GM21526 (cell line): Measurements from ENCODE around the gene SEMA5A.

Source experiments
- ATAC-seq: cut with Tn5 transposase; IDR thresholded peaks from one replicate; pipeline ENCODE4 v1.9.1; 2021; ENCODE audit warnings: moderate library complexity; ENCODE audit not compliant: unreplicated experiment, low FRiP score

Gene SEMA5A

GRCh38 chr5:9294793-9295465 lies 250.9 kb downstream of the SEMA5A start:
- no peak for ATAC-seq

DNA sequence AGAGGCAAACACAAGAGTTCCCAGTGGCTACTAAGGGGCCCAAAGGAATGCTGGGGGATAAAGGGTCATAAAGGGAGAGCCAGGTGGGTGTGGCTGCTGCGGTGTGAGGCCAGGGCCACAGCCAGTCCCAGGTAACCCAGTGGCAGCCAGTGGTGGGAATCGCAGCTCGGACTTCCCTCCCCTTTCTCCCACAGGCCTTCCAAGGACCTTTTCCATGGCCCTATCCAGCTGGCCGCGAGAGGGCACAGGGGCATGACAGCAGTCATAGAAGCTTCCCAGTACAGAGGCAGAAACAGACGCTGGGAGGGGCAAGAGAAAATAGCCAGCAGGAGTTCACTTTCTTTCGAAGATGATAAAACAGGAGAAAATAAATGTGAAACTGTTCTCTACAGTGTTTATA lies 257.6 kb downstream of the SEMA5A start:
- ATAC-seq = no peak

DNA sequence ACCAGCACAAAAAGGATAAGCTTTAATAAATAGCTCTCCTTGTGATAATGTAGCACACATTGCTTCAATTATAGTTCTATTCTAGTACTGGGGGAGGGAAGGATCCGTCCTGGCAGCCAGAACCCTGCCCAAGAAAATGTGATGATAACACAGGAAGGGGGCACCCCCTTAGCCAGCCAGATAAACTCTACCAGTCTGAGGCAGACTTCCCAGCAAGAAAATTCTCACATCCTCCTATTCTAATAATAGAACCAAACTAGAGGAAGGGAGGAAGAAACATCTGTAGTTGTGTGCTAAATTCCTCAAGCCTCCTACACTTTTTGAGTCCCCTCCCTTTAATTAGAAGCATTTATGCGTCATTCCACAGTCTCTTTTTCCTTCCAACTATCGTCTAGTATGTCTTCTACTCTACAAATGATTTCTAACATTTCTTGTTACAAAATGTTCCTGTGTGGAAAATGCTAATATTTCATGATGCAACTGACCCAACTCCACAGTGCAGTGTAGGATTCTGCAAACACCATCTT lies 261.0 kb downstream of the SEMA5A start:
- ATAC-seq = no peak

GRCh38 chr5:9284272-9284671 lies 261.6 kb downstream of the SEMA5A start:
- no peak for ATAC-seq

- no peak for ATAC-seq
These were observed 262.4 kb downstream of the SEMA5A start for GRCh38 chr5:9283473-9283872.

DNA sequence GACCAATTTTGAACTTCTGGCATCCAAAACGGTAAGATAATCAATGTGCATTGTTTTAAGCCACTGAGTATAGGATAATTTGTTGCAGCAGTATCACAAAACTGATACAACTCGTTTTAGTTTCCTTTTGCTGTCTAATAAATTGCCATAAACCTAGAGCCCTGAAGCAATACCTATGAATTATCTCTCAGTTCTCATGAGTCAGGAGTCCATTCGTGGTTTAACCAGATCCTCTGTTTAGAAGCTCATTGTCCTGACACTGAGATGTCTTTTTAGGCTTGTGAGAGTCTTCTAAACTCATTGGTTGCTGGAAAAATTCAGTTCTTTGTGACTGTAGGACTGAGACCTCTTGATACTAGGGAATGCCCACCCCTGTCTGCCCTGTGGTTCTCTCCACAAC lies 262.9 kb downstream of the SEMA5A start:
- ATAC-seq = no peak

GRCh38 chr5:9282211-9282610 lies 263.7 kb downstream of the SEMA5A start:
- ATAC-seq = no peak

DNA sequence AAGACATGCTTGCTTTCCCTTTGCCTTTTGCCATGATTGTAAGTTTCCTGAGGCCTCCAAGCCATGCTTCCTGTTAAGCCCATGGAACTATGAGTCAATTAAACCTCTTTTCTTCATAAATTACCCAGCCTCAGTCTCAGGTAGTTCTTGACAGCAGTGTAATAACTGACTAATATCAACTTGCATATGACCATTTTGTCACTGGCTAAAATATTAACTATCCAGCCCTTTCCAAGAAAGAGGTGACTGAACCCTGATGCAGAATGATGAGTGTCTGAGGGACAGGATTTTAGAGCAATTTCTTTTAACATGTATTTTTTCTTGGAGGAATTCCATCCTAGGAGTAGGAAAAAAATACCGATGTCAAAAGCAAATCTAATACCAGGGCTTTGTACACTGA lies 266.1 kb downstream of the SEMA5A start:
- ATAC-seq = no peak

GRCh38 chr5:9278921-9279603 lies 266.8 kb downstream of the SEMA5A start:
- no peak for ATAC-seq

DNA sequence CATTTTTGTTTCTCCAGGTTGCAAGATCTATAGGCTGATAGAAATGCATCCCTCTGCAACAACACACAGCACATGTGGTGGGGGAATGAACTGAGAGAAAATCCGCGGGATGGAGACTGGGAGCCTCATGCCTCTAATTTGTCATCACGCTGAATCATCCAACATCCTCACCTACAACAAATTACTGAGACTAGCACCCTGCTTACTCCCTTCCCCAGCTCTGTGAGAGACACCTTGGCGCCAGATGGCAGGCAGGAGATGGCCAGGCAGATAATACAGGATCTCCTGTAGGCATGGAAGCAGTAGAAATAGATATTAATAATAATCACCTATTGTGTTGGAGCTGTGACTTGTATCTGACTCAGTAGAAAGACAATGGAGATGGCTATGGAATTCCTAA lies 276.9 kb downstream of the SEMA5A start:
- no peak for ATAC-seq

DNA sequence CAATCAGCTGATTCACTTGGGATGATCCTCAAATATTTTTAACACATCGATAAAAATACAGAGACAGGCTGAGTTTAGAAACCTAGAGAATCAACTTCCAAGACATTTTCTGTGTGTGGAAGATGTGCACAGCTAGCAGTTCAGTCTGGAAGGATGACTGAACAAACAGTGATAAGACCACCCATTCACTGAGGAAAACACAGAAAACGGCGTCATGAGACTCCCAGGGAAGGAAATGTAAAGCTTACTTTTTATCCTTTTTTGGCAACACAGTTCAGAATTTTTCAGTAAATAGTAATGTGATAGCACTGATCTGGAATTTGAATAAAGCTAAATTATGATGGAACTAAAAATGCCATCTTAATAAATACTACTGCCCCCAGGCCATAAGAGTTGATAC lies 277.6 kb downstream of the SEMA5A start:
- no peak for ATAC-seq

GRCh38 chr5:9265441-9266287 lies 280.2 kb downstream of the SEMA5A start:
- no peak for ATAC-seq

GRCh38 chr5:9264301-9264700 lies 281.6 kb downstream of the SEMA5A start:
- no peak for ATAC-seq

- ATAC-seq = no peak
These were observed 282.2 kb downstream of the SEMA5A start for GRCh38 chr5:9263656-9264055.

DNA sequence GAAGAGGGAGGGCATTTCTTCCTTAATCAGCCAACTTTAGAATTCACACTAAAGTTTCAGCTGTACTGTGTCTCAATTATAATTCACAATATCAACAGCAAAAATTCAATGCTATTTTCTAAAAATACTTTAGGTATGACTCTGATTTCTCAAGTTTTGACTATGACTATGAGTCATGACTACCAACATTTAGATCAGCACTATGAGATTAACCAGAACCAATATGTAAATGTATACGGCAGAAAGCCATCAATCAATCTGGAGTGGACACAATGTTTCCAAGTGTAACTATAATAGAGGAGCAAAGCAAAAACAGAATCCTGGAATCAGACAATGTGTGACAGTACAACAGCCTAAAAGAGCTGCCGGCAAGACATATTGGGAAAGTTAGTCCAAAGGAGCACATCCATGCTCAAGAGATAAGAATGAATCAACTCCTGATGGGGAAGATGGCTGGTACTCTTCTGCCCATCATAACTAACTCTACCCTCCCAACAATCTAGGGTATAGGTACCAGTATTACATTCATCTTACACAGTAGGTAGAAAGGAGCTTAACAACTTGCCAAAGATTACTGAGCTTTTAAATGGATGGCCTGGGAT lies 294.4 kb downstream of the SEMA5A start:
- ATAC-seq = no peak

DNA sequence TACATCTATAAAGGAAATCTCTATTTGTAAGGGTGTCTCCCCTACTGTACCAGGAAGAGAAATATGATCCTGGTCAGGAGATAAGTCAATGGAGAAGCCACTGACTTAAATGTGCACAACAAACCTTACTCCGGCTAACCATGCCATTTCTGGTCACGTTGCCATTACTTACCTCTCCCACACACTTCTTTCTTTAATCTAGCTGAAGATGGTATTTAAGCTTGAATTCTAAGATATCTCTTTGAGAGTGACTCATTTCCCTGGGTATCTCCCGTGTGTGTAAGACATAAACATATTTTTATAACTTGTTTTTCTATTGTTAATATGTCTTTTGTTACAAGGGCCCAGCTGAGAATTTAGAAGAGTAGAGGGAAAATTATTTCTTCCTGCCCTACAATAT lies 296.6 kb downstream of the SEMA5A start:
- ATAC-seq = no peak

DNA sequence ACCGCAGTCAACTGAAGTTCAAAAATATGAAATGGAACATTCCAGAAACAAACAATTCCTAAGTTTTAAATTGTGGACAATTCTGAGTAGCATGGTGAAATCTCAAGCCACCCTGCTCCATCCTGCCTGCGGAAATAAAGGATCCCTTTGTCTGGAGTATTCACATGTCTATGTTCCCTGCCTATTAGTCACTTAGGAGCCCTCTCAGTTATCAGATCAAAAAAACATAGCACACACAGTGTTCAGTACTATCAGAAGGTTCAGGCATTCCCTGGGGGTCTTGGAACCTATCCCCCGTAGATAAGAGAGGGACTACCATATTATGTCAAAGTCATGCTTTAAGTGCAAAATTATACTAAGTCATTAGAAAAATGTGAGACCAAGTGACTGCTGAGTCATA lies 300.8 kb downstream of the SEMA5A start:
- no peak for ATAC-seq

GRCh38 chr5:9244417-9244816 lies 301.5 kb downstream of the SEMA5A start:
- ATAC-seq = no peak

- no peak for ATAC-seq
These were observed 304.2 kb downstream of the SEMA5A start for GRCh38 chr5:9241479-9242305.

GRCh38 chr5:9240431-9240830 lies 305.4 kb downstream of the SEMA5A start:
- no peak for ATAC-seq
